Measurements from ENCODE around the gene ZACN. TPM values are rescaled to one million over a fixed set of nuclear protein-coding genes. Genes with fewer than 3 reads are reported as not detected.

ZACN gene
- polyA plus RNA-seq, 6 donors from 2014 or later = 0.70 to 1.6 (median 1.1) TPM; not detected in 2

- H3K4me3 Mint-ChIP-seq = peak overlapping the region in 1 of 8 donors; percentile 27
- no peak overlapping the region for H3K27ac Mint-ChIP-seq
- DNase-seq = no peak
- H3K4me1 Mint-ChIP-seq = peaks cover 15 to 22% (median 21%) of the 10 kb centered on the region in 3 donors
- no peaks in the 10 kb centered on the region for H3K9me3 Mint-ChIP-seq
- peaks cover 0 to 5% (median under 1%) of the 10 kb centered on the region in 3 donors for H3K27me3 Mint-ChIP-seq
- no peak for ATAC-seq (ENCODE audit: low read depth in 2 of 2)
- no peaks in the 10 kb centered on the region for H3K36me3 Mint-ChIP-seq
Measured at GRCh38 chr17:76125922-76126321, 46.9 kb downstream of the ZACN start.

- Mint-ChIP-seq H3K9me3 (no peaks in the 10 kb centered on the region), H3K4me3 (peak overlapping the region in 1 of 8 donors; percentile 59), H3K27ac (no peak overlapping the region), H3K4me1 (peaks cover 0 to 12% (median 3%) of the 10 kb centered on the region in 3 donors), H3K27me3 (peaks cover 0 to 18% (median 11%) of the 10 kb centered on the region in 3 donors), H3K36me3 (no peaks in the 10 kb centered on the region)
- DNase-seq (no peak), ATAC-seq (ENCODE audit: low read depth in 2 of 2) (no peak)
Measured at GRCh38 chr17:76130473-76130872, 51.5 kb downstream of the ZACN start.

- Mint-ChIP-seq H3K9me3 (no peaks in the 10 kb centered on the region), H3K27me3 (peaks cover 0 to 18% (median 11%) of the 10 kb centered on the region in 3 donors), H3K27ac (peak overlapping the region in 2 of 6 donors; percentile 22 to 78), H3K36me3 (no peaks in the 10 kb centered on the region), H3K4me3 (no peak overlapping the region), H3K4me1 (peaks cover 0 to 12% (median 3%) of the 10 kb centered on the region in 3 donors)
- ATAC-seq (ENCODE audit: low read depth in 2 of 2) (no peak), DNase-seq (no peak)
Measured at GRCh38 chr17:76131051-76131691, 52.2 kb downstream of the ZACN start.

- Mint-ChIP-seq H3K36me3 (no peaks in the 10 kb centered on the region), H3K4me1 (peaks cover 0 to 12% (median 3%) of the 10 kb centered on the region in 3 donors), H3K9me3 (no peaks in the 10 kb centered on the region), H3K4me3 (no peak overlapping the region), H3K27ac (peak overlapping the region in 2 of 6 donors; percentile 22 to 78), H3K27me3 (peaks cover 0 to 18% (median 11%) of the 10 kb centered on the region in 3 donors)
- ATAC-seq (ENCODE audit: low read depth in 2 of 2) (no peak), DNase-seq (no peak)
Measured at GRCh38 chr17:76131692-76132573, 53.0 kb downstream of the ZACN start.

Other genes starting within 250 kb of the ZACN start
- 10 to 100 TPM; 11.5 to 31.5 (median 20.5) TPM for gene UNC13D, start 234.8 kb upstream of the ZACN start, polyA plus RNA-seq (ENCODE audit: low read depth in 6 of 6)
- gene WBP2, start 223.8 kb upstream of the ZACN start, polyA plus RNA-seq (ENCODE audit: low read depth in 6 of 6) = 100 to 1,000 TPM in 2 of 6 donors, 10 to 100 TPM in 4; 73.4 to 134 (median 87.6) TPM
- gene TRIM47, start 200.6 kb upstream of the ZACN start, polyA plus RNA-seq (ENCODE audit: low read depth in 6 of 6) = 1 to 10 TPM in 3 of 6 donors, under 1 TPM in 2, not detected in 1; 0.97 to 2.2 (median 1.7) TPM
- gene TRIM65, start 182.2 kb upstream of the ZACN start, polyA plus RNA-seq (ENCODE audit: low read depth in 6 of 6) = 10 to 100 TPM; 15.4 to 33.0 (median 23.4) TPM
- gene MRPL38, start 174.3 kb upstream of the ZACN start, polyA plus RNA-seq (ENCODE audit: low read depth in 6 of 6) = 10 to 100 TPM; 47.3 to 68.8 (median 59.7) TPM
- 1 to 10 TPM; 1.5 to 5.0 (median 2.9) TPM for gene FBF1, start 138.1 kb upstream of the ZACN start, polyA plus RNA-seq (ENCODE audit: low read depth in 6 of 6)
- gene ACOX1, start 100.0 kb upstream of the ZACN start, polyA plus RNA-seq (ENCODE audit: low read depth in 6 of 6) = 10 to 100 TPM in 3 of 6 donors, 1 to 10 TPM in 3; 6.4 to 15.5 (median 10.6) TPM
- 10 to 100 TPM; 24.4 to 62.0 (median 31.3) TPM for gene TEN1, start 99.9 kb upstream of the ZACN start, polyA plus RNA-seq (ENCODE audit: low read depth in 6 of 6)
- gene CDK3, start 78.3 kb upstream of the ZACN start, polyA plus RNA-seq (ENCODE audit: low read depth in 6 of 6) = 1 to 10 TPM in 1 of 6 donors, under 1 TPM in 3, not detected in 2; 0.66 to 5.9 (median 0.76) TPM
- not detected for gene EVPL, start 51.9 kb upstream of the ZACN start, polyA plus RNA-seq (ENCODE audit: low read depth in 6 of 6)
- gene SRP68, start 6.7 kb upstream of the ZACN start, polyA plus RNA-seq (ENCODE audit: low read depth in 6 of 6) = 10 to 100 TPM; 31.4 to 68.1 (median 53.0) TPM
- 1 to 10 TPM in 2 of 6 donors, under 1 TPM in 3, not detected in 1; 0.31 to 2.6 (median 0.72) TPM for gene GALR2, start 4.4 kb upstream of the ZACN start, polyA plus RNA-seq (ENCODE audit: low read depth in 6 of 6)
- gene EXOC7, start 24.6 kb downstream of the ZACN start, polyA plus RNA-seq (ENCODE audit: low read depth in 6 of 6) = 10 to 100 TPM; 40.8 to 64.9 (median 54.0) TPM
- not detected for gene FOXJ1, start 62.1 kb downstream of the ZACN start, polyA plus RNA-seq (ENCODE audit: low read depth in 6 of 6)
- gene RNF157, start 161.3 kb downstream of the ZACN start, polyA plus RNA-seq (ENCODE audit: low read depth in 6 of 6) = under 1 TPM in 5 of 6 donors, not detected in 1; 0.09 to 0.71 (median 0.22) TPM
- gene UBALD2, start 186.2 kb downstream of the ZACN start, polyA plus RNA-seq (ENCODE audit: low read depth in 6 of 6) = 1 to 10 TPM; 2.5 to 6.2 (median 4.6) TPM
- gene QRICH2, start 229.1 kb downstream of the ZACN start, polyA plus RNA-seq (ENCODE audit: low read depth in 6 of 6) = under 1 TPM in 2 of 6 donors, not detected in 4; 0.20 to 0.38 TPM